Lung (tissue), 12 donors: Measurements from ENCODE around the gene GGA3. TPM values are rescaled to one million over a fixed set of nuclear protein-coding genes. Genes with fewer than 3 reads are reported as not detected.

Source experiments
- ATAC-seq: fragments of 200-7000 bp; cut with Tn5 transposase; one replicate; pipeline ENCODE4 v1.9.1; 2020; ENCODE audit warnings: moderate number of reproducible peaks; ENCODE audit not compliant: insufficient read depth, low FRiP score
- DNase-seq, 3 donors: peaks; one replicate each; pipeline ENCODE4 v3.0.0-alpha.2; 2013 to 2017
- H3K27ac ChIP-seq, 2 donors: one replicate each; pipeline ENCODE4 v1.5.1; 2013; ENCODE audit warnings: mild to moderate bottlenecking in 2 of 2, moderate library complexity in 2 of 2, control low read depth in 1 of 2, inconsistent platforms in 1 of 2, low read depth in 1 of 2, low read length in 1 of 2
- H3K27me3 ChIP-seq, 3 donors: one replicate each; pipeline ENCODE4 v1.5.1; 2013; ENCODE audit warnings: low read length in 2 of 3; ENCODE audit not compliant: control insufficient read depth in 3 of 3, insufficient read depth in 3 of 3
- H3K36me3 ChIP-seq, 4 donors: one replicate each; pipeline ENCODE4 v1.5.1; 2013; ENCODE audit warnings: low read length in 4 of 4, mild to moderate bottlenecking in 1 of 4, moderate library complexity in 1 of 4; ENCODE audit not compliant: control insufficient read depth in 4 of 4, insufficient read depth in 4 of 4
- H3K4me1 ChIP-seq, 5 donors: one replicate each; pipeline ENCODE4 v1.5.1; 2013; ENCODE audit warnings: low read length in 5 of 5, mild to moderate bottlenecking in 2 of 5, moderate library complexity in 1 of 5; ENCODE audit not compliant: control insufficient read depth in 5 of 5, insufficient read depth in 5 of 5
- H3K4me3 ChIP-seq: one replicate; pipeline ENCODE4 v1.5.1; 2013; ENCODE audit warnings: mild to moderate bottlenecking, control low read depth, moderate library complexity
- H3K9ac ChIP-seq, 2 donors: one replicate each; pipeline ENCODE4 v1.5.1; 2013; ENCODE audit warnings: low read length in 2 of 2, control low read depth in 1 of 2; ENCODE audit not compliant: insufficient read depth in 1 of 2
- H3K9me3 ChIP-seq, 4 donors: one replicate each; pipeline ENCODE4 v1.5.1; 2013; ENCODE audit warnings: low read length in 3 of 4, mild to moderate bottlenecking in 1 of 4, moderate library complexity in 1 of 4; ENCODE audit not compliant: control insufficient read depth in 4 of 4, insufficient read depth in 3 of 4
- CTCF ChIP-seq: IDR thresholded peaks from 2 replicates; pipeline ENCODE4 v1.5.1; 2012; ENCODE audit warnings: mild to moderate bottlenecking; ENCODE audit errors: control extremely low read depth, extremely low read depth
- WGBS, 2 donors: extraction: QIAGEN DNeasy Blood & Tissue Kit; methylation state at CpG; one replicate each; pipeline ENCODE4 v1.1.7; 2013; 5-methylcytosine and 5-hydroxymethylcytosine counted together
- polyA plus RNA-seq, 2 donors: library from polyadenylated mRNA; stranded (reverse); fragments of 200-250 nt; gene quantifications; one replicate each; pipeline ENCODE4 v1.2.1, GENCODE V29; 2013
- total RNA-seq, 2 donors: library from RNA; depleted of rRNA in 1 of 2; stranded (reverse); fragments of >200 nt in 1 of 2; gene quantifications; one replicate each; pipeline ENCODE4 v1.2.1, GENCODE V29; 2014 to 2021
- donor health status: control.
- donor health status: control.
- donor health status: Bipolar disorder and iron deficiency.
- donor health status: healthy.
- donor health status: DM: yes; HTN: yes; CAD: no.

The GGA3 gene
- total and polyA plus RNA-seq, 4 donors: 22.8 to 42.4 (median 31.1) TPM

DNA sequence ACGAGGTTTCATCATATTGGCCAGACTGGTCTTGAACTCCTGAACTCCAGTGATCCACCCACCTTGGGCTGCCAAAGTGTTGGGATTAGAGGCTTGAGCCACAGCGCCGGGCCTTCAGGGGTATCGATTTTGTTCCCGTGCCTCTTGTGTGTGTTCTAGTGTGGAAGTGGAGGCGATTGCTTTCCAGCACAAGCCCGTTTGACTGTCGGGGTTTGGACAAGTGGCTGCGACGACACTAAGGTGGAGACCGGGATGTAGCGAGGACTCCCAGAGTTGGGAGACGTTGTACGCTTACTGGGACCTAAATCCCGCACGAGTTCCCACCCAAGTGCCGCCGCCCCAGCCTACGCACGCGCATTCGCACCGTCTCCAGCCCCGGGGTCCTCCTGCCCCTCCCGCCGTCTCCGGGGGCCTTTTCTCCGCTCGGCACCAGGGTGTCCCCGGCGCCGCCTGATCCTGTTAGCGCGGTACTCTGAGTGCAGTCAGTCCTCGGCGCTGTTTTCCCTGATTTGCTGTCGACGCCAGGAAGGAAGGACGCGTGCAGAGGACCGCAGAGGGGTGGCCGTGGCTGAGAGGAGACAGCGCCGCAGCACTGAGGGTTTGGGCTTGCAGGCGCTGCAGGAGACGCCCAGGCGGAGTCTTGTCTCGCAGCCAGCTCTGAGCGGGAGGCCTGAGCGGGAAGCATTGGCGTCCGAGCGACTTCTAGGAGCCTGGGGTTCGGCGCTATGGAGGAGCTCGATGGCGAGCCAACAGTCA lies 56.2 kb downstream of the GGA3 start, which contains the start of gene NUP85:
NUP85 (plus strand) TSS at position 643 of the 756 bp plus-strand sequence; CDS start at position 726, 83 bp downstream.
- H3K4me3 ChIP-seq: peak within 1 kb of the TSS; percentile 97
- DNase-seq (peak; percentile 95 to 97 (median 96)), ATAC-seq (peak; percentile 94)
- H3K4me1 ChIP-seq: peaks cover 0 to 9% (median 0%) of the 10 kb centered on the region in 5 donors
- peaks cover 0 to 7% (median 0%) of the 10 kb centered on the region in 4 donors for H3K36me3 ChIP-seq
- H3K27ac ChIP-seq: peak within 1 kb of the TSS; percentile 86 to 99
- no peaks in the 10 kb centered on the region for H3K27me3 ChIP-seq
- WGBS, 2 donors: 0% methylated on average over 57 of the region's 57 CpGs
- TF ChIP-seq CTCF: no peak
- H3K9ac ChIP-seq: peak within 1 kb of the TSS; percentile 90 to 92
- no peaks in the 10 kb centered on the region for H3K9me3 ChIP-seq

- Histone ChIP-seq H3K36me3 (no peaks in the 10 kb centered on the region), H3K27ac (no peak overlapping the region), H3K9ac (no peak overlapping the region), H3K9me3 (no peaks in the 10 kb centered on the region), H3K4me3 (no peak overlapping the region), H3K4me1 (no peaks in the 10 kb centered on the region), H3K27me3 (no peaks in the 10 kb centered on the region)
- ATAC-seq (no peak), DNase-seq (no peak)
- TF ChIP-seq CTCF: no peak
- 94 to 95% methylated on average over 6 of the region's 6 CpGs for WGBS, 2 donors
These were observed 61.4 kb downstream of the GGA3 start for GRCh38 chr17:75199886-75200618.

GRCh38 chr17:75194879-75195278 lies 66.5 kb downstream of the GGA3 start:
- no peak for TF ChIP-seq CTCF
- DNase-seq (no peak), ATAC-seq (no peak)
- Histone ChIP-seq H3K9ac (no peak overlapping the region), H3K27me3 (no peaks in the 10 kb centered on the region), H3K27ac (no peak overlapping the region), H3K4me1 (no peaks in the 10 kb centered on the region), H3K36me3 (no peaks in the 10 kb centered on the region), H3K4me3 (no peak overlapping the region), H3K9me3 (no peaks in the 10 kb centered on the region)
- 76 to 90% methylated on average over 4 of the region's 5 CpGs for WGBS, 2 donors
